Tibial nerve (tissue), 4 donors: ENCODE measurements around the gene JRKL.

Source experiments
- CTCF ChIP-seq, 5 experiments: fragments of 200-600 bp in 3 of 5; fragments of 450-650 bp in 2 of 5; sonication (generic) in 3 of 5; IDR thresholded peaks; one replicate each; pipeline ENCODE4 v1.5.1; 2016 to 2019; ENCODE audit warnings: antibody characterized with exemption in 5 of 5, mild to moderate bottlenecking in 3 of 5, moderate library complexity in 2 of 5
- EP300 ChIP-seq, 2 donors: sonication (generic); formaldehyde crosslinking; IDR thresholded peaks; one replicate each; pipeline ENCODE4 v1.6.1; 2017; ENCODE audit warnings: antibody characterized with exemption in 2 of 2, mild to moderate bottlenecking in 1 of 2

GRCh38 chr11:96342014-96342960, 47.5 kb upstream of the JRKL start:
- TF ChIP-seq CTCF (IDR thresholded peaks at IDR 0.05) = no peak
- TF ChIP-seq EP300 (IDR thresholded peaks at IDR 0.05) = no peak
